ENCODE data around the gene ZNF728. TPM values are rescaled to one million over a fixed set of nuclear protein-coding genes. Genes with fewer than 3 reads are reported as not detected.

ZNF728 gene
- total RNA-seq, result under 1 TPM in 2 of 6 experiments, not detected in 4; 0.23 to 0.24 TPM
- long read RNA-seq, result 0 reads

GRCh38 chr19:23002690-23003422, at the start of gene ZNF728:
Gene ZNF728, minus strand, starts transcription at chr19:23003176. Its CDS starts 146 bp downstream, at chr19:23003030.
- Histone ChIP-seq H3K4me3 (peak within 1 kb of the TSS; percentile 2 to 19 (median 7)), H3K36me3 (no peaks in the 10 kb centered on the region), H3K27ac (no peak within 1 kb of the TSS), H3K9me3 (no peaks in the 10 kb centered on the region), H3K27me3 (no peaks in the 10 kb centered on the region), H3K4me1 (no peaks in the 10 kb centered on the region)
- DNase-seq, result peak in 2 of 3 donors; percentile 25 to 43
- intact Hi-C loops (cut with DNase I), result no loop called here
- peak in 1 of 4 donors; percentile 47 for ATAC-seq
- TF ChIP-seq POLR2A (IDR thresholded peaks at IDR 0.05), result no peak
- WGBS (ENCODE audit: insufficient coverage, low coverage, low lambda C conversion rate, missing lambda C conversion rate), result 23% methylated on average over 12 of the region's 46 CpGs

DNA sequence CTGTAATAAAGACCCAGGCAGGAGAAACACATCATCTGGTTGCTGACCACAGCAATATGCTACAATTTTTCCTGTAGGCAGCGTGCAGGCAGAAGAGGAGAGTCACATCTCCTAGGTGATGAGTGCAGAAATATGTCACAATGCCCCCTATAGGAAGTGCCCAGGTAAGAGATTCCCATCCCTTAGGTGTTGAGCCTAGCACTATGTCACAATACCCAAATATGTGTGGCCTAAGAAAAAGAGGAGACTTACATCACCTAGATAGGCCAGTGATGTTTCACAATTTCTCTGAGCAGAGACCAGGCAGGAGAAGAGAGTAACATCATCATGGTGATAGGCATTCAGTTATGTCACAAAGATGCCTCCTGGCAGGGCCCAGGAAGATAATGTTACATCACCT, 49.4 kb upstream of the ZNF728 start:
- Histone ChIP-seq H3K9me3 (no peaks in the 10 kb centered on the region), H3K27me3 (no peaks in the 10 kb centered on the region), H3K36me3 (no peaks in the 10 kb centered on the region), H3K4me3 (no peak overlapping the region), H3K27ac (no peak overlapping the region), H3K4me1 (no peaks in the 10 kb centered on the region)
- no peak for ATAC-seq
- intact Hi-C loops (cut with DNase I), result no loop called here
- WGBS (ENCODE audit: insufficient coverage, low coverage, low lambda C conversion rate, missing lambda C conversion rate), result 20% methylated on average over 1 of the region's 1 CpG
- no peak for TF ChIP-seq POLR2A (IDR thresholded peaks at IDR 0.05)
- no peak for TF ChIP-seq CTCF (IDR thresholded peaks at IDR 0.05)
- no peak for DNase-seq

DNA sequence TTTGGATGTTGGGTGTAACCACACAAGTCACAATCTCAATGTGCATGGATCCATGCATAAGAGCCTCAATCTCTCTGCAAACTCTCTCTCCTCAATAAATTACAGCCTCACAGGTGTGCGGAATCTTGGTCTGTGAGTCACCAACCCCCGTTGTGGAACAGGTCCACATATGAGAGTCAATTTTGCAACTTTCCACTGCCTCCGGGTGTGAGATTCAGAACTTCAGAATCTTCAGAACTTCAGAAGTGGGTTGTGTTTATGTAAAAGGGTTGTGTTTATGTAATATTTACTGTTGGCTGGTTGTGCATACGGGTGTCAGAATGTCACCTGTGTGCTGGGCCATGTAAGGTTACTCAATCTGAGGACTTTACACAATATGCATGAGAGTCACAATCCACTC, 46.3 kb upstream of the ZNF728 start:
- Histone ChIP-seq H3K4me1 (no peaks in the 10 kb centered on the region), H3K4me3 (no peak overlapping the region), H3K27ac (no peak overlapping the region), H3K9me3 (no peaks in the 10 kb centered on the region), H3K36me3 (no peaks in the 10 kb centered on the region), H3K27me3 (no peaks in the 10 kb centered on the region)
- 57% methylated on average over 3 of the region's 4 CpGs for WGBS (ENCODE audit: insufficient coverage, low coverage, low lambda C conversion rate, missing lambda C conversion rate)
- DNase-seq (no peak), ATAC-seq (no peak)
- intact Hi-C loops (cut with DNase I), result no loop called here
- TF ChIP-seq CTCF (IDR thresholded peaks at IDR 0.05) (no peak), POLR2A (IDR thresholded peaks at IDR 0.05) (no peak)

DNA sequence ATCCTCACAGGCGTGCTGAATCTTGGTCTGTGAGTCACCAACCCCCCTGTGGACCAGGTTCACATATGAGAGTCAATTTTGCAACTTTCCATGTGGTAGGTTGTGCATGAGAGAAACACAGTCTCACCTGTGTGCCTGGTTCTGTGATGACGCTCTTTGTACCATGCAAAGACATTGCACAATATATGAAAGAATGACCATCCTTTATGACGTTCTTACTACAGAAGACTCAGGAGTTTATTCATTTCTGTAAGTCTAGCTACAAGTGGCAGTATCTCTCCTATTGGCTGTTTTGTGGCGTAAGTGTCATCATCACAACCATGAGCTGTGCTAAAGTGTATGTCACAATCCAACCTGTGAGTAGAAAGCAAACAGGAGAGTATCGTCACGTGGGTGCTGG, 43.8 kb upstream of the ZNF728 start:
- ATAC-seq (no peak), DNase-seq (no peak)
- Histone ChIP-seq H3K9me3 (no peaks in the 10 kb centered on the region), H3K36me3 (no peaks in the 10 kb centered on the region), H3K27ac (no peak overlapping the region), H3K27me3 (no peaks in the 10 kb centered on the region), H3K4me3 (no peak overlapping the region), H3K4me1 (no peaks in the 10 kb centered on the region)
- TF ChIP-seq POLR2A (IDR thresholded peaks at IDR 0.05) (no peak), CTCF (IDR thresholded peaks at IDR 0.05) (no peak)
- WGBS (ENCODE audit: insufficient coverage, low coverage, low lambda C conversion rate, missing lambda C conversion rate), result 70% methylated on average over 5 of the region's 6 CpGs
- intact Hi-C loops (cut with DNase I), result no loop called here

DNA sequence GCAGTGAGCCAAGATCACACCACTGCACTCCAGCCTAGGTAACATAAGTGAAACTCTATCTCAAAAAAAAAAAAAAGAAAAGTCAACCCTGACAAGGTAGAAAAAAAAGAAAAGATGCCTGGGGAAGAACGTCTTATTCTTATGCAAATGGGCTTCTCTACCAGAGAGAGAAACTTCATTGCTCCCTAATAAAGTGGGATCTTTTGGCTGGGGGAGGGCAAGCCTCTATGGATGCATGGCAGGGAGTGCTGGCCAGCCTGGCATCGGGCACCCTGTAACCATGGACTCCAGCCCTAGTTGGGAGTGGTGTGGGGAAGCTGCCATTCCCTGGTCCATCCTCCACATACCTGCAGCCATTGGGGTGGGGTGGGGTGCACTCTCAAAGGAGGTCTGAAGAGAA, 30.7 kb upstream of the ZNF728 start:
- Histone ChIP-seq H3K27ac (no peak overlapping the region), H3K9me3 (no peaks in the 10 kb centered on the region), H3K27me3 (no peaks in the 10 kb centered on the region), H3K4me1 (no peaks in the 10 kb centered on the region), H3K36me3 (no peaks in the 10 kb centered on the region), H3K4me3 (no peak overlapping the region)
- intact Hi-C loops (cut with DNase I), result no loop called here
- 33% methylated on average over 2 of the region's 2 CpGs for WGBS (ENCODE audit: insufficient coverage, low coverage, low lambda C conversion rate, missing lambda C conversion rate)
- TF ChIP-seq CTCF (IDR thresholded peaks at IDR 0.05) (no peak), POLR2A (IDR thresholded peaks at IDR 0.05) (no peak)
- no peak for DNase-seq
- ATAC-seq, result no peak
